Neural progenitor cell (in vitro differentiated cells): ENCODE results near the gene RINL. TPM values are rescaled to one million over a fixed set of nuclear protein-coding genes. Genes with fewer than 3 reads are reported as not detected.
"Not testable (repeated sequence)": the region's sequence is repeated elsewhere in the genome, so short reads cannot be mapped to it uniquely, and the experiment has no call there.

Experiments used
- DNase-seq: peaks from one replicate; pipeline ENCODE4 v3.0.0-alpha.2; 2016; ENCODE audit warnings: low spot score
- H2AFZ ChIP-seq: fragments of 200-600 bp; sonication (generic); replicated peaks from 2 replicates; pipeline ENCODE4 v1.6.1; 2016; ENCODE audit warnings: antibody characterized with exemption
- H3F3A ChIP-seq: fragments of 200-600 bp; sonication (generic); 2 replicates; pipeline ENCODE4 v1.6.1; 2016; ENCODE audit warnings: antibody characterized with exemption, low read depth
- H3K27ac ChIP-seq: fragments of 200-600 bp; sonication (generic); 2 replicates; pipeline ENCODE4 v1.5.1; 2016; ENCODE audit warnings: mild to moderate bottlenecking
- H3K27me3 ChIP-seq: fragments of 200-600 bp; sonication (generic); 2 replicates; pipeline ENCODE4 v1.6.1; 2016; ENCODE audit warnings: mild to moderate bottlenecking, moderate library complexity
- H3K36me3 ChIP-seq: fragments of 200-600 bp; sonication (generic); 2 replicates; pipeline ENCODE4 v1.5.1; 2016
- H3K4me1 ChIP-seq: fragments of 200-600 bp; sonication (generic); 2 replicates; pipeline ENCODE4 v1.6.1; 2016; ENCODE audit warnings: mixed run types
- H3K4me2 ChIP-seq: fragments of 200-600 bp; sonication (generic); 2 replicates; pipeline ENCODE4 v1.6.1; 2016
- H3K4me3 ChIP-seq: fragments of 200-600 bp; sonication (generic); 2 replicates; pipeline ENCODE4 v1.5.1; 2016
- H3K79me2 ChIP-seq: fragments of 200-600 bp; sonication (generic); 2 replicates; pipeline ENCODE4 v1.6.1; 2016; ENCODE audit warnings: low read depth
- H3K9ac ChIP-seq: fragments of 200-600 bp; sonication (generic); 2 replicates; pipeline ENCODE4 v1.6.1; 2016
- H3K9me3 ChIP-seq: fragments of 200-600 bp; sonication (generic); 2 replicates; pipeline ENCODE4 v1.5.1; 2016; ENCODE audit warnings: low read depth
- H4K20me1 ChIP-seq: fragments of 200-600 bp; sonication (generic); 2 replicates; pipeline ENCODE4 v1.6.1; 2016; ENCODE audit warnings: low read depth
- H3K27ac Mint-ChIP-seq: 3 replicates; pipeline ENCODE4 v1.8.0; 2021; ENCODE audit warnings: mixed read lengths
- H3K27me3 Mint-ChIP-seq: 2 replicates; pipeline ENCODE4 v1.8.0; 2022; ENCODE audit warnings: low read depth, mild to moderate bottlenecking, inconsistent platforms, moderate library complexity, mixed read lengths; ENCODE audit not compliant: insufficient read depth
- H3K36me3 Mint-ChIP-seq: 3 replicates; pipeline ENCODE4 v1.8.0; 2021; ENCODE audit warnings: mixed read lengths
- H3K4me1 Mint-ChIP-seq: 3 replicates; pipeline ENCODE4 v1.8.0; 2021; ENCODE audit warnings: mixed read lengths
- H3K4me3 Mint-ChIP-seq: 3 replicates; pipeline ENCODE4 v1.8.0; 2021; ENCODE audit warnings: mild to moderate bottlenecking, moderate library complexity, mixed read lengths
- H3K9me3 Mint-ChIP-seq: 3 replicates; pipeline ENCODE4 v1.8.0; 2020; ENCODE audit warnings: mixed read lengths
- EZH2 ChIP-seq: fragments of 200-600 bp; sonication (generic); IDR thresholded peaks from 2 replicates; pipeline ENCODE4 v1.6.1; 2017; ENCODE audit warnings: antibody characterized with exemption, mild to moderate bottlenecking, moderate library complexity
- EZH2phosphoT487 ChIP-seq: fragments of 200-600 bp; sonication (generic); IDR thresholded peaks from 2 replicates; pipeline ENCODE4 v1.6.1; 2017; ENCODE audit warnings: antibody characterized with exemption
- total RNA-seq: library from RNA; depleted of rRNA; stranded (reverse); fragments of >200 nt; gene quantifications from 2 replicates; pipeline ENCODE4 v1.2.3, GENCODE V29; 2015; ENCODE audit warnings: low replicate concordance
- TF ChIP-seq, protein P1 (sequence below): fragments of 200-600 bp; sonication (generic); IDR thresholded peaks from 2 replicates; pipeline ENCODE4 v1.5.1; 2017; ENCODE audit warnings: antibody characterized with exemption, mild to moderate bottlenecking

RINL gene
- total RNA-seq, 1 donor from 2014 or later = 5.4 TPM

- H3F3A ChIP-seq = peaks cover 58% of the 10 kb centered on the region
- no peaks in the 10 kb centered on the region for H3K9me3 ChIP-seq
- H3K4me3 Mint-ChIP-seq = no peak overlapping the region
- no peak overlapping the region for H3K4me3 ChIP-seq
- H3K27ac Mint-ChIP-seq = no peak overlapping the region
- peaks cover 16% of the 10 kb centered on the region for H3K4me1 Mint-ChIP-seq
- peaks cover 8% of the 10 kb centered on the region for H3K4me1 ChIP-seq
- peaks cover 3% of the 10 kb centered on the region for H3K36me3 ChIP-seq
- no peaks in the 10 kb centered on the region for H3K27me3 ChIP-seq
- peaks cover 7% of the 10 kb centered on the region for H4K20me1 ChIP-seq
- no peak for DNase-seq
- peak overlapping the region; percentile 48 for H3K27ac ChIP-seq
- peaks cover 10% of the 10 kb centered on the region for H3K79me2 ChIP-seq
- H3K4me2 ChIP-seq = no peak overlapping the region
- H3K9ac ChIP-seq = no peak overlapping the region
- no peaks in the 10 kb centered on the region for H3K9me3 Mint-ChIP-seq
- no peak overlapping the region for H2AFZ ChIP-seq
- TF ChIP-seq, protein P1, sequence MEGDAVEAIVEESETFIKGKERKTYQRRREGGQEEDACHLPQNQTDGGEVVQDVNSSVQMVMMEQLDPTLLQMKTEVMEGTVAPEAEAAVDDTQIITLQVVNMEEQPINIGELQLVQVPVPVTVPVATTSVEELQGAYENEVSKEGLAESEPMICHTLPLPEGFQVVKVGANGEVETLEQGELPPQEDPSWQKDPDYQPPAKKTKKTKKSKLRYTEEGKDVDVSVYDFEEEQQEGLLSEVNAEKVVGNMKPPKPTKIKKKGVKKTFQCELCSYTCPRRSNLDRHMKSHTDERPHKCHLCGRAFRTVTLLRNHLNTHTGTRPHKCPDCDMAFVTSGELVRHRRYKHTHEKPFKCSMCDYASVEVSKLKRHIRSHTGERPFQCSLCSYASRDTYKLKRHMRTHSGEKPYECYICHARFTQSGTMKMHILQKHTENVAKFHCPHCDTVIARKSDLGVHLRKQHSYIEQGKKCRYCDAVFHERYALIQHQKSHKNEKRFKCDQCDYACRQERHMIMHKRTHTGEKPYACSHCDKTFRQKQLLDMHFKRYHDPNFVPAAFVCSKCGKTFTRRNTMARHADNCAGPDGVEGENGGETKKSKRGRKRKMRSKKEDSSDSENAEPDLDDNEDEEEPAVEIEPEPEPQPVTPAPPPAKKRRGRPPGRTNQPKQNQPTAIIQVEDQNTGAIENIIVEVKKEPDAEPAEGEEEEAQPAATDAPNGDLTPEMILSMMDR = no peak
- no peak for TF ChIP-seq EZH2phosphoT487
- no peak for TF ChIP-seq EZH2
- H3K36me3 Mint-ChIP-seq = peaks cover 28% of the 10 kb centered on the region
- peaks cover 6% of the 10 kb centered on the region for H3K27me3 Mint-ChIP-seq
These were observed 45.0 kb downstream of the RINL start for GRCh38 chr19:38833092-38833425.

GRCh38 chr19:38831142-38831605 lies 46.9 kb downstream of the RINL start:
- peaks cover 27% of the 10 kb centered on the region for H3K36me3 Mint-ChIP-seq
- peak overlapping the region; percentile 91 for H3K4me3 Mint-ChIP-seq
- Histone ChIP-seq H3K79me2 (peaks cover 10% of the 10 kb centered on the region), H3K4me2 (peak overlapping the region; percentile 92), H3K4me3 (peak overlapping the region; percentile 73), H2AFZ (peak overlapping the region; percentile 92), H3F3A (peaks cover 40% of the 10 kb centered on the region), H3K36me3 (peaks cover 8% of the 10 kb centered on the region), H3K9me3 (no peaks in the 10 kb centered on the region), H3K4me1 (peaks cover 8% of the 10 kb centered on the region), H3K9ac (peak overlapping the region; percentile 50), H4K20me1 (peaks cover 2% of the 10 kb centered on the region), H3K27me3 (no peaks in the 10 kb centered on the region), H3K27ac (no peak overlapping the region)
- peak overlapping the region; percentile 91 for H3K27ac Mint-ChIP-seq
- H3K4me1 Mint-ChIP-seq = peaks cover 21% of the 10 kb centered on the region
- no peak for TF ChIP-seq EZH2
- TF ChIP-seq, protein P1 = no peak
- TF ChIP-seq EZH2phosphoT487 = no peak
- DNase-seq = peak; percentile 56
- no peaks in the 10 kb centered on the region for H3K9me3 Mint-ChIP-seq
- H3K27me3 Mint-ChIP-seq = peaks cover 5% of the 10 kb centered on the region

DNA sequence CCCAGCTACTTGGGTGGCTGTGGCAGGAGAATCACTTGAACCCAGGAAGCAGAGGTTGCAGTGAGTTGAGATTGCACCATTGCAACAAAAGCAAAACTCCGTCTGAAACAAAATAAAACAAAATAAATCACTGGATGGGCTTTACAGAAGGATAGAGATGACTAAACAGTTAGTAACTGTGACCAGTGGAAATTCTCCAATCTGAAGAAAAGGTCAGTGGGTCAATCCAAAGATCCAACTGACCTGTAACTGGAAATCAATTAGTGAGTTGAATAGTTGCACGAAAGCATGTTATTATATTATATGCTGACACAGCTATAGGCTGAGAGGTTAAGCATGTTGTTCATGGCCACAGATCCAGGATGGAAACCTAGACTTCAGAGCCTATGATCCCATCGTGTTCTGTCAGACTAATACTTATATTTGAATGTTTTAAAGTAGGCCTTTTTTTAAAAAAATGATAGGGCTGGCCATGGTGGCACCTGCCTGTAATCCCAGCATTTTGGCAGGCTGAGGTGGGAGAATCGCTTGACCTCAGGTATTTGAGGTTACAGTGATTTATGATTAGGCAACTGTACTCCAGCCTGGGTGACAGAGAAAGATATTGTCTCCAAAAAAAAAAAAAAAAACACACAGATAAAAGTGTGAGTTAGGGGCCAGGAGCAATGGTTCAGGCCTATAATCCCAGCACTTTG lies 47.9 kb downstream of the RINL start:
- H3K4me1 Mint-ChIP-seq = peaks cover 25% of the 10 kb centered on the region
- H3K9me3 Mint-ChIP-seq = no peaks in the 10 kb centered on the region
- Histone ChIP-seq H3K9ac (no peak overlapping the region), H3K27ac (no peak overlapping the region), H2AFZ (no peak overlapping the region), H3K4me3 (no peak overlapping the region), H4K20me1 (no peaks in the 10 kb centered on the region), H3K4me1 (peaks cover 9% of the 10 kb centered on the region), H3K36me3 (peaks cover 8% of the 10 kb centered on the region), H3K4me2 (no peak overlapping the region), H3K9me3 (no peaks in the 10 kb centered on the region), H3F3A (peaks cover 32% of the 10 kb centered on the region), H3K27me3 (no peaks in the 10 kb centered on the region), H3K79me2 (peaks cover 10% of the 10 kb centered on the region)
- DNase-seq = no peak
- no peak overlapping the region for H3K27ac Mint-ChIP-seq
- peaks cover 24% of the 10 kb centered on the region for H3K36me3 Mint-ChIP-seq
- H3K4me3 Mint-ChIP-seq = peak overlapping the region; percentile 91
- no peak for TF ChIP-seq EZH2
- TF ChIP-seq, protein P1 = no peak
- no peak for TF ChIP-seq EZH2phosphoT487
- H3K27me3 Mint-ChIP-seq = peaks cover 4% of the 10 kb centered on the region

DNA sequence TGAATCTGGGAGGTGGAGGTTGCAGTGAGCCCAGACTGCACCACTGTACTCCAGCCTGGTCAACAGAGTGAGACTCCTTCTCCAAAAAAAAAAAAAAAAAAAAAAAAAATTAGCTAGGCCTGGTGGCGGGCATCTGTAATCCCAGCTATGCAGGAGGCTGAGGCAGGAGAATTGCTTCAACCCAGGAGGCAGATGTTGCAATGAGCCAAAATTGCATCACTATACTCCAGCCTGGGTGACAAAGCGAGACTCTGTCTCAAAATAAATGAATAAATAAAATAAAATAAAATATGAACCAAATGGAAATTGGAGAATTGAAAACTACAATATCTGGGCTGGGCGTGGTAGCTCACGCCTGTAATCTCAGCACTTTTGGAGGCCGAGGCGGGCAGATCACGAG lies 48.9 kb downstream of the RINL start:
- H3K9me3 Mint-ChIP-seq, H3K27me3 Mint-ChIP-seq, H3K27ac Mint-ChIP-seq, DNase-seq, H3K27ac ChIP-seq, H3K27me3 ChIP-seq, H3K36me3 ChIP-seq, H3K9me3 ChIP-seq, H3K4me2 ChIP-seq, H2AFZ ChIP-seq, H3K4me3 ChIP-seq, H4K20me1 ChIP-seq, H3K9ac ChIP-seq: not testable (repeated sequence)
- H3K36me3 Mint-ChIP-seq = peaks cover 22% of the 10 kb centered on the region
- H3K4me1 ChIP-seq = peaks cover 19% of the 10 kb centered on the region
- peaks cover 33% of the 10 kb centered on the region for H3F3A ChIP-seq
- H3K79me2 ChIP-seq = peaks cover 10% of the 10 kb centered on the region
- H3K4me3 Mint-ChIP-seq = peak overlapping the region; percentile 33
- H3K4me1 Mint-ChIP-seq = peaks cover 35% of the 10 kb centered on the region
